GM18511 (cell line): ENCODE data around the gene SYTL1.
"Not testable (repeated sequence)": the region's sequence is repeated elsewhere in the genome, so short reads cannot be mapped to it uniquely, and the experiment has no call there.

Source experiments
- ATAC-seq: cut with Tn5 transposase; IDR thresholded peaks from one replicate; pipeline ENCODE4 v1.9.1; 2021; ENCODE audit warnings: mild to moderate bottlenecking, moderate library complexity; ENCODE audit not compliant: unreplicated experiment

SYTL1 gene

GRCh38 chr1:27381969-27382762, 40.3 kb downstream of the SYTL1 start:
- no peak for ATAC-seq

GRCh38 chr1:27383039-27383605, 41.3 kb downstream of the SYTL1 start, which contains the start of gene CD164L2:
CD164L2 (minus strand) TSS chr1:27383333; CDS start chr1:27383239, 94 bp downstream.
- ATAC-seq: no peak

GRCh38 chr1:27383661-27384060, 41.8 kb downstream of the SYTL1 start:
- no peak for ATAC-seq

- ATAC-seq: not testable (repeated sequence)
Observed at GRCh38 chr1:27384797-27385196, 43.0 kb downstream of the SYTL1 start.

- ATAC-seq: no peak
Observed at GRCh38 chr1:27388337-27389005, 46.6 kb downstream of the SYTL1 start.

GRCh38 chr1:27391511-27392095, 49.8 kb downstream of the SYTL1 start:
- no peak for ATAC-seq

- peak; percentile 85 for ATAC-seq
Observed at GRCh38 chr1:27392096-27392777, 50.4 kb downstream of the SYTL1 start, which contains the start of gene GPR3. GPR3 (plus strand) TSS chr1:27392622; CDS start chr1:27393799, 1,177 bp downstream.

GRCh38 chr1:27392778-27393635, 51.2 kb downstream of the SYTL1 start:
- ATAC-seq: no peak

- ATAC-seq: no peak
Observed at GRCh38 chr1:27393641-27394281, 51.9 kb downstream of the SYTL1 start.

GRCh38 chr1:27394282-27394658, 52.4 kb downstream of the SYTL1 start:
- no peak for ATAC-seq

- ATAC-seq: no peak
Observed at GRCh38 chr1:27394925-27395324, 53.1 kb downstream of the SYTL1 start.

- ATAC-seq: no peak
Observed at GRCh38 chr1:27395441-27396195, 53.8 kb downstream of the SYTL1 start.

- no peak for ATAC-seq
Observed at GRCh38 chr1:27397110-27397509, 55.3 kb downstream of the SYTL1 start.

GRCh38 chr1:27397749-27398148, 55.9 kb downstream of the SYTL1 start:
- ATAC-seq: no peak

GRCh38 chr1:27398405-27399149, 56.8 kb downstream of the SYTL1 start:
- ATAC-seq: no peak

GRCh38 chr1:27399251-27400025, 57.6 kb downstream of the SYTL1 start:
- ATAC-seq: no peak
